ENCODE measurements around the gene SPINK5. TPM values are rescaled to one million over a fixed set of nuclear protein-coding genes. Genes with fewer than 3 reads are reported as not detected.

SPINK5 gene
- total and polyA plus RNA-seq, 4 donors = 0.42 to 1.1 (median 0.72) TPM

GRCh38 chr5:148152781-148153180 is 89.0 kb downstream of the SPINK5 start:
- Histone ChIP-seq H3K4me3 (ENCODE audit: low read length in 2 of 2) (no peak overlapping the region), H3K27me3 (ENCODE audit: control insufficient read depth in 1 of 2, insufficient read depth in 2 of 2, low read length in 1 of 2) (no peaks in the 10 kb centered on the region), H3K36me3 (ENCODE audit: control insufficient read depth in 1 of 2, insufficient read depth in 2 of 2, low read length in 1 of 2) (no peaks in the 10 kb centered on the region), H3K4me1 (ENCODE audit: control insufficient read depth in 1 of 2, insufficient read depth in 2 of 2, low read length in 2 of 2) (no peaks in the 10 kb centered on the region), H3K27ac (ENCODE audit: low read depth in 1 of 2, low read length in 2 of 2) (no peak overlapping the region), H3K9me3 (ENCODE audit: control insufficient read depth, low read length) (no peaks in the 10 kb centered on the region)
- ATAC-seq (ENCODE audit: low FRiP score) (no peak), DNase-seq (no peak)
- intact Hi-C loops (cut with DNase I) = no loop called here

- WGBS, 2 donors = 85 to 92% methylated on average over 1 of the region's 1 CpG
- Histone ChIP-seq H3K27me3 (ENCODE audit: control insufficient read depth in 1 of 2, insufficient read depth in 2 of 2, low read length in 1 of 2) (no peaks in the 10 kb centered on the region), H3K9me3 (ENCODE audit: control insufficient read depth, low read length) (no peaks in the 10 kb centered on the region), H3K27ac (ENCODE audit: low read depth in 1 of 2, low read length in 2 of 2) (no peak overlapping the region), H3K36me3 (ENCODE audit: control insufficient read depth in 1 of 2, insufficient read depth in 2 of 2, low read length in 1 of 2) (no peaks in the 10 kb centered on the region), H3K4me1 (ENCODE audit: control insufficient read depth in 1 of 2, insufficient read depth in 2 of 2, low read length in 2 of 2) (no peaks in the 10 kb centered on the region), H3K4me3 (ENCODE audit: low read length in 2 of 2) (no peak overlapping the region)
- no peak for ATAC-seq (ENCODE audit: low FRiP score)
- DNase-seq = no peak
- intact Hi-C loops (cut with DNase I) = no loop called here
These were observed 92.8 kb downstream of the SPINK5 start for GRCh38 chr5:148156609-148157008.

- Histone ChIP-seq H3K36me3 (ENCODE audit: control insufficient read depth in 1 of 2, insufficient read depth in 2 of 2, low read length in 1 of 2) (no peaks in the 10 kb centered on the region), H3K27me3 (ENCODE audit: control insufficient read depth in 1 of 2, insufficient read depth in 2 of 2, low read length in 1 of 2) (no peaks in the 10 kb centered on the region), H3K4me3 (ENCODE audit: low read length in 2 of 2) (no peak overlapping the region), H3K4me1 (ENCODE audit: control insufficient read depth in 1 of 2, insufficient read depth in 2 of 2, low read length in 2 of 2) (no peaks in the 10 kb centered on the region), H3K9me3 (ENCODE audit: control insufficient read depth, low read length) (no peaks in the 10 kb centered on the region), H3K27ac (ENCODE audit: low read depth in 1 of 2, low read length in 2 of 2) (no peak overlapping the region)
- DNase-seq (no peak), ATAC-seq (ENCODE audit: low FRiP score) (no peak)
- WGBS, 2 donors = 87 to 89% methylated on average over 1 of the region's 1 CpG
- intact Hi-C loops (cut with DNase I) = no loop called here
These were observed 98.3 kb downstream of the SPINK5 start for GRCh38 chr5:148162038-148162437.

- no peak overlapping the region for H3K4me3 ChIP-seq (ENCODE audit: low read length in 2 of 2)
- H3K9me3 ChIP-seq (ENCODE audit: control insufficient read depth, low read length) = no peaks in the 10 kb centered on the region
- ATAC-seq (ENCODE audit: low FRiP score) = no peak
- WGBS, 2 donors = 86 to 95% methylated on average over 1 of the region's 1 CpG
- H3K36me3 ChIP-seq (ENCODE audit: control insufficient read depth in 1 of 2, insufficient read depth in 2 of 2, low read length in 1 of 2) = no peaks in the 10 kb centered on the region
- no peak overlapping the region for H3K27ac ChIP-seq (ENCODE audit: low read depth in 1 of 2, low read length in 2 of 2)
- intact Hi-C loops (cut with DNase I) = no loop called here
- no peak for DNase-seq
- H3K4me1 ChIP-seq (ENCODE audit: control insufficient read depth in 1 of 2, insufficient read depth in 2 of 2, low read length in 2 of 2) = no peaks in the 10 kb centered on the region
- no peaks in the 10 kb centered on the region for H3K27me3 ChIP-seq (ENCODE audit: control insufficient read depth in 1 of 2, insufficient read depth in 2 of 2, low read length in 1 of 2)
These were observed 99.6 kb downstream of the SPINK5 start for GRCh38 chr5:148163345-148163744.

- DNase-seq (no peak), ATAC-seq (ENCODE audit: low FRiP score) (no peak)
- H3K4me3 ChIP-seq (ENCODE audit: low read length in 2 of 2) = no peak overlapping the region
- intact Hi-C loops (cut with DNase I) = no loop called here
- H3K27ac ChIP-seq (ENCODE audit: low read depth in 1 of 2, low read length in 2 of 2) = no peak overlapping the region
- H3K36me3 ChIP-seq (ENCODE audit: control insufficient read depth in 1 of 2, insufficient read depth in 2 of 2, low read length in 1 of 2) = no peaks in the 10 kb centered on the region
- no peaks in the 10 kb centered on the region for H3K9me3 ChIP-seq (ENCODE audit: control insufficient read depth, low read length)
- no peaks in the 10 kb centered on the region for H3K27me3 ChIP-seq (ENCODE audit: control insufficient read depth in 1 of 2, insufficient read depth in 2 of 2, low read length in 1 of 2)
- 82% methylated on average over 4 of the region's 4 CpGs for WGBS, 2 donors
- no peaks in the 10 kb centered on the region for H3K4me1 ChIP-seq (ENCODE audit: control insufficient read depth in 1 of 2, insufficient read depth in 2 of 2, low read length in 2 of 2)
These were observed 102.9 kb downstream of the SPINK5 start for GRCh38 chr5:148166550-148167283.

- H3K27ac ChIP-seq (ENCODE audit: low read depth in 1 of 2, low read length in 2 of 2) = no peak within 1 kb of the TSS
- H3K4me3 ChIP-seq (ENCODE audit: low read length in 2 of 2) = no peak within 1 kb of the TSS
- intact Hi-C loops (cut with DNase I) = no loop called here
- 84 to 89% methylated on average over 1 of the region's 1 CpG for WGBS, 2 donors
- no peaks in the 10 kb centered on the region for H3K36me3 ChIP-seq (ENCODE audit: control insufficient read depth in 1 of 2, insufficient read depth in 2 of 2, low read length in 1 of 2)
- H3K27me3 ChIP-seq (ENCODE audit: control insufficient read depth in 1 of 2, insufficient read depth in 2 of 2, low read length in 1 of 2) = no peaks in the 10 kb centered on the region
- no peak for DNase-seq
- H3K4me1 ChIP-seq (ENCODE audit: control insufficient read depth in 1 of 2, insufficient read depth in 2 of 2, low read length in 2 of 2) = no peaks in the 10 kb centered on the region
- no peaks in the 10 kb centered on the region for H3K9me3 ChIP-seq (ENCODE audit: control insufficient read depth, low read length)
- ATAC-seq (ENCODE audit: low FRiP score) = no peak
These were observed 104.5 kb downstream of the SPINK5 start, which contains the start of gene SPINK14 for GRCh38 chr5:148168246-148168645. Gene SPINK14 (plus strand): TSS chr5:148168546. CDS start chr5:148169733, 1,187 bp downstream.

- Histone ChIP-seq H3K4me1 (ENCODE audit: control insufficient read depth in 1 of 2, insufficient read depth in 2 of 2, low read length in 2 of 2) (no peaks in the 10 kb centered on the region), H3K4me3 (ENCODE audit: low read length in 2 of 2) (no peak overlapping the region), H3K36me3 (ENCODE audit: control insufficient read depth in 1 of 2, insufficient read depth in 2 of 2, low read length in 1 of 2) (no peaks in the 10 kb centered on the region), H3K9me3 (ENCODE audit: control insufficient read depth, low read length) (no peaks in the 10 kb centered on the region), H3K27ac (ENCODE audit: low read depth in 1 of 2, low read length in 2 of 2) (no peak overlapping the region), H3K27me3 (ENCODE audit: control insufficient read depth in 1 of 2, insufficient read depth in 2 of 2, low read length in 1 of 2) (no peaks in the 10 kb centered on the region)
- WGBS, 2 donors = 60 to 61% methylated on average over 2 of the region's 2 CpGs
- intact Hi-C loops (cut with DNase I) = no loop called here
- no peak for DNase-seq
- ATAC-seq (ENCODE audit: low FRiP score) = no peak
These were observed 108.6 kb downstream of the SPINK5 start for GRCh38 chr5:148172377-148172776.

- intact Hi-C loops (cut with DNase I) = loop anchor here in 1 of 2 donors (5.0 kb wide), 1 partner anchor 556 kb away; no protein-coding TSS in a partner anchor
- no peak overlapping the region for H3K4me3 ChIP-seq (ENCODE audit: low read length in 2 of 2)
These were observed 112.7 kb downstream of the SPINK5 start for GRCh38 chr5:148176480-148176879.

GRCh38 chr5:148177207-148177606 is 113.4 kb downstream of the SPINK5 start:
- ATAC-seq (ENCODE audit: low FRiP score) = no peak
- no peaks in the 10 kb centered on the region for H3K27me3 ChIP-seq (ENCODE audit: control insufficient read depth in 1 of 2, insufficient read depth in 2 of 2, low read length in 1 of 2)

More at GRCh38 chr5:148176480-148176879, 112.7 kb downstream of the SPINK5 start:
- Histone ChIP-seq H3K9me3 (ENCODE audit: control insufficient read depth, low read length) (no peaks in the 10 kb centered on the region), H3K36me3 (ENCODE audit: control insufficient read depth in 1 of 2, insufficient read depth in 2 of 2, low read length in 1 of 2) (no peaks in the 10 kb centered on the region), H3K4me1 (ENCODE audit: control insufficient read depth in 1 of 2, insufficient read depth in 2 of 2, low read length in 2 of 2) (no peaks in the 10 kb centered on the region), H3K27ac (ENCODE audit: low read depth in 1 of 2, low read length in 2 of 2) (no peak overlapping the region), H3K27me3 (ENCODE audit: control insufficient read depth in 1 of 2, insufficient read depth in 2 of 2, low read length in 1 of 2) (no peaks in the 10 kb centered on the region)
- DNase-seq = no peak
- ATAC-seq (ENCODE audit: low FRiP score) = no peak
- WGBS, 2 donors = 49 to 64% methylated on average over 2 of the region's 2 CpGs

More at GRCh38 chr5:148177207-148177606, 113.4 kb downstream of the SPINK5 start:
- Histone ChIP-seq H3K4me3 (ENCODE audit: low read length in 2 of 2) (no peak overlapping the region), H3K9me3 (ENCODE audit: control insufficient read depth, low read length) (no peaks in the 10 kb centered on the region), H3K4me1 (ENCODE audit: control insufficient read depth in 1 of 2, insufficient read depth in 2 of 2, low read length in 2 of 2) (no peaks in the 10 kb centered on the region), H3K27ac (ENCODE audit: low read depth in 1 of 2, low read length in 2 of 2) (no peak overlapping the region), H3K36me3 (ENCODE audit: control insufficient read depth in 1 of 2, insufficient read depth in 2 of 2, low read length in 1 of 2) (no peaks in the 10 kb centered on the region)
- DNase-seq = no peak
- 72 to 90% methylated on average over 1 of the region's 1 CpG for WGBS, 2 donors
- intact Hi-C loops (cut with DNase I) = loop anchor here in 1 of 2 donors (5.0 kb wide), 1 partner anchor 555 kb away; no protein-coding TSS in a partner anchor
